GM19372 (cell line): ENCODE results near the gene EMP1.

Source experiments
- ATAC-seq: cut with Tn5 transposase; IDR thresholded peaks from one replicate; pipeline ENCODE4 v1.9.1; 2021; ENCODE audit warnings: mild to moderate bottlenecking, low read depth, moderate library complexity; ENCODE audit not compliant: unreplicated experiment

The EMP1 gene

GRCh38 chr12:13215056-13215455 is 18.5 kb downstream of the EMP1 start:
- ATAC-seq: no peak

- ATAC-seq: no peak
These were observed 22.1 kb downstream of the EMP1 start for GRCh38 chr12:13218641-13219040.

- no peak for ATAC-seq
These were observed 22.8 kb downstream of the EMP1 start for GRCh38 chr12:13219320-13219719.

GRCh38 chr12:13220838-13221237 is 24.3 kb downstream of the EMP1 start:
- ATAC-seq: no peak

- ATAC-seq: no peak
These were observed 25.6 kb downstream of the EMP1 start for GRCh38 chr12:13222076-13222475.

GRCh38 chr12:13223179-13223804 is 26.8 kb downstream of the EMP1 start:
- ATAC-seq: no peak

GRCh38 chr12:13223941-13224340 is 27.4 kb downstream of the EMP1 start:
- ATAC-seq: no peak

GRCh38 chr12:13227191-13227590 is 30.7 kb downstream of the EMP1 start:
- ATAC-seq: no peak

GRCh38 chr12:13228579-13228978 is 32.1 kb downstream of the EMP1 start:
- no peak for ATAC-seq

GRCh38 chr12:13229504-13229903 is 33.0 kb downstream of the EMP1 start:
- no peak for ATAC-seq

GRCh38 chr12:13230500-13230899 is 34.0 kb downstream of the EMP1 start:
- ATAC-seq: no peak

GRCh38 chr12:13233830-13234641 is 37.5 kb downstream of the EMP1 start:
- no peak for ATAC-seq

GRCh38 chr12:13238204-13238603 is 41.7 kb downstream of the EMP1 start:
- no peak for ATAC-seq

- no peak for ATAC-seq
These were observed 45.4 kb downstream of the EMP1 start for GRCh38 chr12:13241833-13242488.

GRCh38 chr12:13242936-13243335 is 46.4 kb downstream of the EMP1 start:
- no peak for ATAC-seq

GRCh38 chr12:13243516-13244070 is 47.1 kb downstream of the EMP1 start:
- ATAC-seq: no peak

- ATAC-seq: no peak
These were observed 51.1 kb downstream of the EMP1 start for GRCh38 chr12:13247596-13247995.

- no peak for ATAC-seq
These were observed 52.4 kb downstream of the EMP1 start for GRCh38 chr12:13248964-13249363.

- ATAC-seq: no peak
These were observed 53.9 kb downstream of the EMP1 start for GRCh38 chr12:13250416-13250815.

GRCh38 chr12:13251521-13251920 is 55.0 kb downstream of the EMP1 start:
- no peak for ATAC-seq

GRCh38 chr12:13252024-13252423 is 55.5 kb downstream of the EMP1 start:
- no peak for ATAC-seq
